GM12801 (cell line): ENCODE results near the gene YIPF2.

Source experiments
- TF ChIP-seq, protein P1 (sequence below): IDR thresholded peaks from one replicate; pipeline ENCODE4 v1.5.1; 2011; ENCODE audit warnings: control low read depth; ENCODE audit not compliant: insufficient read length; ENCODE audit errors: extremely low read depth

Gene YIPF2

DNA sequence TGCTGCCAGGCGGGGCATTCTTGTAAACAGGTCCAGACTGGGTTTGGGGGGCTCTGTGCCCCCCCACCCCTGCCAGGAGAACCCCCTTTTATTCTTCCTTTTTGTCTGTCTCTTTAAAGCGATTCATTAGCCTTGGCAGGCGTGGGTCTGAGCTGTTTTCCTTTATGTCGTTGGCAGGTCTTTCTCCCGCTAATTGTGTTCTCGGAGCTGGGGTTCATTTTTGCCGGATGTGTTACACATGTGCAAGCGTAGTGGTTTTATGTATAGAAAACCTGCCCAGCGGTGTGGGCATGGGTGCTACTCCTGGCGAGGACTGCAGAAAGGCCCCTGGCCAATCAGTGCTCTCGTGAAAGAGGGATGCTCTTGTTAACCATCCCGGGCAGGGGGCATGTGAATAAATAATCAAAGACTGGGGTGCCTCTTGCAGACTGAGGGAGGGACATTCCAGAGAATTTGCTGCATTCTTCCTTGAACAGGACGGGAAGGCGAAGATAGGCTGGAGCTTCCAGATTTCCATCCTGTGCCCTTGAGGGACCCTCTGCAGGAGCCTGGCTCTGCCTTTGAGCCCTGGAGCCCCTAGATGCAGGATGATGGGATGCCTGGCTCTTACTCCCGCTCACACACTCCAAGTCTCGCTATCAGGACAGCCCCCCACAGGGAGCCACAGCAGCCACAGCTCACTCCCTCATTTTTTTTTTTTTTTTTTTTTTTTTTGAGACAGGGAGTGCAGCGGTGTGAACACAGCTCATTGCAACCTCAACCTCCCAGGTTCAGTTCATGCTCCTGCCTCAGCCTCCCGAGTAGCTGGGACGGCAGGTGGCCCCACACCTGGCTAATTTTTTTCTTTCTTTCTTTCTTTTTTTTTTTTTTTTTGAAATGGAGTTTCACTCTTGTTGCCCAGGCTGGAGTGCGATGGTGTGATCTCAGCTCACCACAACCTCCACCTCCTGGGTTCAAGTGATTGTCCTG is 43.0 kb downstream of the YIPF2 start:
- TF ChIP-seq, protein P1, sequence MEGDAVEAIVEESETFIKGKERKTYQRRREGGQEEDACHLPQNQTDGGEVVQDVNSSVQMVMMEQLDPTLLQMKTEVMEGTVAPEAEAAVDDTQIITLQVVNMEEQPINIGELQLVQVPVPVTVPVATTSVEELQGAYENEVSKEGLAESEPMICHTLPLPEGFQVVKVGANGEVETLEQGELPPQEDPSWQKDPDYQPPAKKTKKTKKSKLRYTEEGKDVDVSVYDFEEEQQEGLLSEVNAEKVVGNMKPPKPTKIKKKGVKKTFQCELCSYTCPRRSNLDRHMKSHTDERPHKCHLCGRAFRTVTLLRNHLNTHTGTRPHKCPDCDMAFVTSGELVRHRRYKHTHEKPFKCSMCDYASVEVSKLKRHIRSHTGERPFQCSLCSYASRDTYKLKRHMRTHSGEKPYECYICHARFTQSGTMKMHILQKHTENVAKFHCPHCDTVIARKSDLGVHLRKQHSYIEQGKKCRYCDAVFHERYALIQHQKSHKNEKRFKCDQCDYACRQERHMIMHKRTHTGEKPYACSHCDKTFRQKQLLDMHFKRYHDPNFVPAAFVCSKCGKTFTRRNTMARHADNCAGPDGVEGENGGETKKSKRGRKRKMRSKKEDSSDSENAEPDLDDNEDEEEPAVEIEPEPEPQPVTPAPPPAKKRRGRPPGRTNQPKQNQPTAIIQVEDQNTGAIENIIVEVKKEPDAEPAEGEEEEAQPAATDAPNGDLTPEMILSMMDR: no peak

- TF ChIP-seq, protein P1: no peak
Observed at GRCh38 chr19:10884274-10884673, 44.2 kb downstream of the YIPF2 start.

DNA sequence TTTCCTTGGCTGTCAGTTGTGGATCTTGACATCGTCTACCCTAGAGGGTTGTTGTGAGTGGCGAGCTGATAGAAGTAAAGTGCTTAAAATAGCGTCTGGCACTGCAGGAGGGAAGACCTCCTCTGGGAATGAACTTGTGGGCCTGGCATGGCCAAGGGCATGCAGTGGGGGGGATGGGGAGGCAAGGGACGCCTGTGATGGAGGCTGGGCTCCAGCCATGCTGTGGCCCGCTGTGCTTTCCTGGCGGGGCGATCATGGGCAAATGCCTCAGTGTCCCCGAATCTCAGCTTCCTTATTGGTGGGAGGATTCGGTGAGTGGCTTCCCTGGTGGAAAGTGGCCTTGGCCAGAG is 46.4 kb downstream of the YIPF2 start:
- TF ChIP-seq, protein P1: no peak

GRCh38 chr19:10881403-10882107 is 46.9 kb downstream of the YIPF2 start:
- TF ChIP-seq, protein P1: no peak

DNA sequence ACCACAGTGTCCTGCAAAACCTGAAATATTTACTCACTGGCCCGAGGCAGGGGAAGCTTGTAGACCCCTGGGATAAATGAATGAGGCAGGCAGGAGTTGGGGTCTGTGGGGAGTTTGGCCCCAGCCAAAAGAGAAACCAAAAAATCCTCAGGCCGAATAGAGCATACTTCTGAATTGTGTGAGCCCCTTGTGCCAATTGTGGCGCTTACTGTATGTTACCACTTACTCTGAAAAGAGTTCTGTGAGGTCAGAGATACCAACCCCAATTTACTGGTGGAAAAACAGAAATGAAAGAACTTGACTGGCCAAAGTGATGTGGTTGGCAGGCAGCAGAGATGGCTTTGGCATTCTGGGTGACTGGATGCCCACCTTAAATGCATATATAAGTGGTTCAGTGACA is 50.2 kb downstream of the YIPF2 start:
- TF ChIP-seq, protein P1: no peak

- TF ChIP-seq, protein P1: no peak
Observed at GRCh38 chr19:10876459-10877240, 51.8 kb downstream of the YIPF2 start.

DNA sequence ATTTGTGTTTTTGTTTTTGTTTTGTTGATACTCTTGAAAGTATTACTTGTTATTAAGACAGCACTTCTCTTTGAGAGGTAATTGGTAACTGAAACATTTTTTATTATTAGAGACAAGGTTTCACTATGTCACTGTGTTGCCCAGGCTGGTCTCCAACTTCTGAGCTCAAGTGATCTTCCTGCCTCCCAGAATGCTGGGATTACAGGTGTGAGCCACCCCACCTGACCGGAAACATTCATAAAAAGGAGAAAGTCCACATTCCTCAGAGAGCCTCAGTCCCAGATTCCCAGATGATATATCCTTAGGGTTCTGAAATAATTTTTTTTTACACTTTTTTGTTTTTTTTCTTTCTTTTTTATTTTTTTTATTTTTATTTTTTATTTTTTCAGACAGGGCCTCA is 54.4 kb downstream of the YIPF2 start:
- TF ChIP-seq, protein P1: no peak
